GM21723 (cell line): ENCODE results near the gene SPHK1.

Source experiments
- ATAC-seq: cut with Tn5 transposase; IDR thresholded peaks from one replicate; pipeline ENCODE4 v1.9.1; 2021; ENCODE audit warnings: mild to moderate bottlenecking, moderate library complexity; ENCODE audit not compliant: unreplicated experiment

Gene SPHK1

DNA sequence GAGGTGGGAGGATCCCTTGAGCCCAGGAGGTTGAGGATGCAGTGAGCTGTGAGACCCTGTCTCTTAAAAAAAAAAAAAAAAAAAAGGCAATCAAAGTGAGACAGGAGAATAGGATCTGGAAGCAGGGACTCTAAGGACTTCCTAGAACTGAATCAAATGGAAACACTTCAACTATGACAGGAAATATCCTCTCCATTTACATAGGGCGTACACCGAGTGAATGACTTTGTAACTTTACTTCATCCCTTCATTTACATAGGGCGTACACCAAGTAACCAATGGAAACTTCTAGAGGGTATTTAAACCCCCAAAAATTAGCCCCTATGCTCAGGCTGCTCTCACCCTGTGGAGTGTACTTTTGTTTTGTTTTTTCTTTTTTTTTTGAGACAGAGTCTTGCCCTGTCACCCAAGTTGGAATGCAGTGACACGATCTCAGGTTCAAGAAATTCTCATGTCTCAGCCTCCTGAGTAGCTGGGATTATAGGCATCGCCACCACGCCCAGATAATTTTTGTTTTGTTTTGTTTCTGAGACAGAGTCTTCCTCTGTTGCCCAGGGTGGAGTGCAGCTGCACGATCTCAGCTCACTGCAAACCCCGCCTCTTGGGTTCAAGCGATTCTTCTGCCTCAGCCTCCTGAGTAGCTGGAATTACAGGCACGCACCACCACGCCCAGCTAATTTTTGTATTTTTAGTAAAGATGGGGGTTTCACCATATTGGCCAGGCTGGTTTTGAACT, 21.1 kb upstream of the SPHK1 start:
- ATAC-seq: no peak

DNA sequence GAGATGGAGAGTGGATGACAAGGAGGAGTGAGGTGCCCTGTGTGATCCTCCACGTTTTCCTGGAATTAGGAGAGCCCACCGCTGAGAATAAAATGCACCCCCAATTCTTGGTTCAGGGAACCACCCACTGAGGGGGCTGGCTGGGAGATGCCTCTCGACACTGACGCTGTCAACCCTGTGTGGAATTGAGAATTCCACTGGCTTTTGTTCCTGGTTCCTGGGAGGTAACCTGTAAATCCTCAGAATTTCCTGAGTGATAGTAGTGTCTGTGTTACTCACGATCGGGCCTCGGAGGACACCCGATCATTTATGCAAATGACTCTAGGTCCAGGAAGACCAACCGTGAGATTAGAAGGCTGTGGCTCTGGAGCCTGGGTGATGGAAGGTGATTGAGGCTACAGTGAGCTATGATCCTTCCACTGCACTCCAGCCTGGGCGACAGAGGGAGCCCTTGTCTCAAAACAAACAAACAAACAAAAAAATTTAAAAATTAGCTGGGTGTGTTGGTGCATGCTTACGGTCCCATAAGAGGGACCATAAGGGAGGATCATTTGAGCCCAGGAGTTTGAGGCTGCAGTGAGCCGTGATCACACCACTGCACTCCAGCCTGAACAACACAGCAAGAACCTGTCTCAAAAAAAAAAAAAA, 19.0 kb upstream of the SPHK1 start:
- ATAC-seq: no peak

DNA sequence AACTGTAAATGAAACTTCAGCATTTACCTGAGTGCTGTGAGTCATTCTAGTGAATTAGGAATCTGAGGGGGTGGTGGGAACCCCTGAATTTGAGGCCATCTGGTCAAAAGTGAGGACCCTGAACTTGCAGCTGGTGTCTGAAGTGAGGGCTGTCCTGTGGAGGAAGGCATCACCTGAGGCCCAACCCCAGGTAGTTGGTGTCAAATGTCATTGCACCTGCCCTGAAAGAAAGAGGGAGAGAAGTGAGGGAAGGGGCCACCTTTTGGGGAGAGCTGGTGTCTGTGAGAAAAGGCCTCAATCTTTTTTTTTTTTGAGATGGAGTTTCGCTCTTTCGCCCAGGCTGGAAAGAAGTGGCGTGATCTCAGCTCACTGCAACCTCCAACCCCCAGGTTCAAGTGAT, 18.2 kb upstream of the SPHK1 start:
- ATAC-seq: no peak

DNA sequence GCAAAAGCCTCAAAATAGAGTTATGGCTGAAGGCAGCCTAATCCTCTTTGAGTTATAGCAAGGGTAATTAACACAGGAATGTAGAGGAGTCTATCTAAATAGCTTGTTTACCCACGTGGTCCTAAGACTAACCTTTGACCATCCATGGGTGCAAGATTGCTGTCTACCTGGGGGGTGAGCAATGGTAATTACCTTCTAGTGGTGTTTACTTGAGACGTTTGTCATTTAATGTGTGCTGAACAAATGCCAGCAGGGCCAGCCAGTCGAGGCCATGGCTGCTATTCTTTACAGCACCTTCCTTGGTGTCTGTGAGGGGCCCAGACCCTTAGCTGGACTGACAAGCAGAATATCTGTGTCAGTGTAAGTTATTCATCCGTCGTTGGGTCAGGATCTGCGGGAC, 16.8 kb upstream of the SPHK1 start:
- no peak for ATAC-seq

DNA sequence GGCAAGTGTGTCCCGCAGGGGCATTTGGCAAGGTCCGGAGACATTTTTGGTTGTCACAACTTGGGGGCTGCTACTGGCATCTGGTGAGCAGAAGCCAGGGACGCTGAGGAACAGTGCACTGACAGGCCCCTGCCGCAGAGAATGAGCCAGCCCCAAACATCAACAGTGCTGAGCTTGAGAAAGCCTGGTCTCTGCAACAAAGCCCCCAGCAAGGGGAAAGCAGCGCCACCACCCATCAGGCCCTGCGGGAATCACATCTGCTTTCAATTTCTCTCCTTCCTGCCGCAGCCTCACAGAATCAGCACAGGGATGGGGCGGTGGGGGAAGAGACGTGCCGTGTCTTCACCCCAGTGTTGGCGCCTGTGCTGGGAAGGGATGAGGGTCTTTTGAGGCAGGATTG, 15.9 kb upstream of the SPHK1 start:
- ATAC-seq: no peak

DNA sequence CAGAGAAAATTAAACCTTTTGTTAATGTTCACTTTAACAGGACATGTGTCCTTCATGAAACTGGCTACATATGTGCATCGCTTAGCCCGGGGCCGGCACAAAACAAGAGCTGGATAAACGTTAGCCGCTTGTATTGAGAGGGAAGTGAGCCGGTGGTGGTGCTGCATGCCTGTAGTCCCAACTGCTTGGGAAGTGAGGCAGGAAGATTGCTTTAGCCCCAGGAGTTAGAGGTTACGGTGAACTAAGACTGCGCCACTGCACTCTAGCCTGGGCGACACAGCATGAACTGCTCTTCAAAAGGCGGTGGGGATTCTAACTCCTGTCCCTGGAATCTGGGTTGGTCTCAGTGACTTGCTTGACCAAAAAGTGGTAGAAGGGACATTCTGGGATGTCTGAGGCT, 15.0 kb upstream of the SPHK1 start:
- ATAC-seq: no peak

DNA sequence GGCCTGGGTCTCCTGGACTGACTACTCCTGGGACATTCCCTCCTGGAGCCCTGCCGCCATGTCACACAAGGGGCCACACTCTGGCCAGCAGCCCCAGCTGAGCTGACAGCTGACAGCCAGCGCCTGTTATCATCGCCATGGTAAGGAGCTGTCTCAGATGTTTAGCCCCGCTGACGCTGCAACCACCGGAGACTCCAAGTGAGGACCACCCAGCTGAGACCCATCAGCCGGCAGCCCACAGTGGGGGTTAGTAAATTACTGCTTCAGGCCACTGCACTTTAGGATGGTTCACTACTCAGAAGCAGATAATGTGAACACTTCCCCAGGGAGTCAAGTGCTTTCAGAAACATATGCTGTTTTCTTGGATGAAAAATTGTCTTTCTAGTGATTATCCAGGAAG, 14.6 kb upstream of the SPHK1 start:
- ATAC-seq: no peak

DNA sequence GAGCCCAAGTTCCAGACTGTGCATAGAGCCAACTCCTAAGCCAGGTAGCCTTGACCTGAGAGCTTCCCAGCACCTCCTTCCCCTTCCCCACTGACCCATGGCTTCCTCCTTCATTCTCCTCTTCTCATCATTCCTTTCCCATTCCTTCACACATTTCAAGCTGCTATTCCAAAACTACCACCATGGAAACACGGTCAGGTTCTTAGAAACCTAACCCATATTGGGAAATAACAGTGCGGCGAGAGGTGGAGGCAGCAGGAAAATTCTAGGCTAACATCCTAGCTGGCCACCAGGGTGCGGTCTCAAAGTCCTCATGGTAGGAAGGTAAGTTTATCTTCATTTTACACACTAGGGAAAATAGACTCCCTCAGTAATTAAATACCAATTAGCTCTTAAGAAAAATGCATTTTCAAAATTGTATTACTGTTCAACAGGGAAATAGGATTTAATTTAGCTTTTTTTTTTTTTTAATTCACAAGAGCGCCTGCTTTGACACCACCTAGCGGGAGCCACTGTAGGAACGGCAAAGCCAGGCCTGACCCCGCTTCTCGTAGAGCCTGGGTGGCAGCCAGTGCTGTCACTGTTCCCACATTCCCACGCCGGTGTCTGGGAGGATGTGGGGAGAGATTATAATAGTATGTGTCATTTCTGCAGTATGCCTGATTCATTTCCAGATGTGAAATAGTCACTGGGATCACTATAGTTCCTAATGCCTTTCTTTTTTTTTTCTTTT, 14.0 kb upstream of the SPHK1 start:
- no peak for ATAC-seq

DNA sequence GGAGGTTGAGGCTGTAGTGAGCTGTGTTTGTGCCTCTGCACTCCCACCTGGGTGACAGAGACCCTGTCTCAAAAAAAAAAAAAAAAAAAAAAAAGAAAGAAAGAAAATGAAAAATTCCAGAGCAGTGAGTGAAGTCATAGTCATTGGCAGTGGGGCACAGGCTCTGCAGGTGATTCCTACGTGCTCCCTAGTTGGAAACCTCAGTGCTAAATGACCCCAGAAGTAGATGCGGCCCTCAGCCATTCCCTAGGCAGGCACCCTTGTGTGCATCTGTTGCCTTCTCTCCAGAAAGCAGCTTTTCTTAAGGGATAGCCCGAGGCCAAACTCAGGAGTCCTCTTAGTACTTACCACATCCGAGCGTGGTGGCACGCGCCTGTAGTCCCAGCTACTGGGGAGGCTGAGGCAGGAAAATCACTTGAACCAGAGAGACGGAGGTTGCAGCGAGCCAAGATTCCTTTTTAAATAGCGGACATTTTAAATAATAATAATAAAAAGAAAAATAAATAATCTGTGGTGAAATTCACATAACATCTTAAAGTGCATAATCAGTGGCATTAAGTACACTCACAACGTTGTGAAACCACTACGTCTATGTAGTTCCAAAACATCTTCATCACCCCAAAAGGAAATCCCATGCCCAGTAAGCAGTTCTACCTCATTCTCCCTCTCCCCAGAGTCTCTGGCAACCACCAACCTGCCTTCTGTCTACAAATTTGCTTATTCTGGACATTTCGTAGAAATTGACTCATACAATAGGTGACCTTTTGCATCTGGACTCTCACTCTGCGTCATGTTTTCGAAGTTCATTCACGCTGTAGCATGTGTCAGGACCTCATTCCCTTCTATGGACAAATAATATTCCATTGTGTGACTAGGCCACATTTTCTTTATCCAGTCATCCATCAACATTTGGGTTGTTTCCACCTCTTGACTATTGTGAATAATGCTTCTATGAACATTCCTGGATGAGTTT, 12.5 kb upstream of the SPHK1 start:
- no peak for ATAC-seq

DNA sequence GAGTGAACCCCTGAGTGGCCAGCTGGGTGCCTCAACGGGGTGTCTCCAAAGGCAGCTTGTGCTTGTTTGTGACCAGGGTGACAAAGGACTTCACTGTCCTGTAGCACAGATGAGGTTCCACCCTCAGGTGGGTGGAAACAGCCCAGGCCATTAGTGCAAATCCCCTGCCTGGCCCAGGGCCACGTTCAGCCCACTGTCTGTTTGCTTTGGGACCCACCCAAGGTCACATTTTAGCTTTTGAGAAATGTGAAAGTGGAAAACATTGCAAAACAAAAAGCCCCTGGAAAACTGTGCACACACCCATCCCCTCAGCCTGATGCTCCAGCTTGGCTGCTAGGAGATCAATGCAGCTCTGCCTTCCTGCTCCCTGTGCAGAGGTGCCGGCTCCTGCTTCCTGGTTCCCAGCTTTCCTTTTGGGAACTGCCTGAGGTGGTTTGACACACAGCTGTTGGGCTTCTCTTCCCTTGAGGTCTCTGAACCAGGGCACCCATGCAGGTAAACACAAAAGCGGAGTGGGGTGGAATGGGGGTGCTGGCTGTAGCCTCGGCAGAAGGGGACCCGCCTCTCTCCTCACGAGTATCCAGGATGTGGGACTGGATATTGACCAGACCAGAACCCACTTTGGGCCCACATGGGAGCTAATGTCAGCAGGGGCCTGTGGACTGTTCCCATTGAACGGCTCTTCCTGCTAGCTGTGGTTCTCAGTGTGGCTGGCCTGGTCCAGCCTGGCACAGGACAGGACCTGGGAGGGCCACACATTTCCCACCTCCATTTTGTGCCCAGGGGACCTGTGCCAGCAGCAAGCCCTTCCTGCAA, 7.9 kb upstream of the SPHK1 start:
- ATAC-seq: no peak

DNA sequence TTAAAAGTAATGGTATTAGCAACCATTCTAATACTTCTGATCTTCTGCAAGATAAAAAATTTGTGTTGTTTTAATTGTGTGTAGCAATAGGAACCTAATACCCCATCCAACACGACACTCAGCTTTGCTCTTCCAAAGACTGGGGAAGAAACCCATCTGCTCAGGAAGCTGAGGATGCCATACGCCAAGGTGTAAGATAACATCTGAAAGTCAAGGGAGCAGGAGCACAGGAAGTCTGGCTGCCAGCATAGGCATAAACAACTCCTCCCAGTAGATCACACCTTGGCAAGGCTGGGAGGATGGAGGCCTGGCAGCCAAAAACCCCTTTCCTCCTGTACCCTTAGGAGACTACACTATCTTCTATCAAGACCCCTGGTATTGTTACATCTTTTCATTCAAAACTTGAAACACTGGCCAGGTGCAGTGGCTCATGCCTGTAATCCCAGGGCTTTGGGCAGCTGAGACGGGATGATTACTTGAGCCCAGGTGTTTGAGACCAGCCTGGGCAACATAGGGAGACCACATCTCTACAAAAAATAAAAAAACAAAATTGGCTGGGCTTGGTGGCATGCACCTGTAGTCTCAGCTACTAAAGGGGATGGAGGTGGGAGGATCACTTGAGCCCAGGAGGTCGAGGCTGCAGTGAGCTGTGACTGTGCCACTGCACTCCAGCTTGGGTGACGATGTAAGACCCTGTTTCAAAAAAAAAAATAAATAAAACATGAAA, 5.7 kb upstream of the SPHK1 start:
- ATAC-seq: no peak

DNA sequence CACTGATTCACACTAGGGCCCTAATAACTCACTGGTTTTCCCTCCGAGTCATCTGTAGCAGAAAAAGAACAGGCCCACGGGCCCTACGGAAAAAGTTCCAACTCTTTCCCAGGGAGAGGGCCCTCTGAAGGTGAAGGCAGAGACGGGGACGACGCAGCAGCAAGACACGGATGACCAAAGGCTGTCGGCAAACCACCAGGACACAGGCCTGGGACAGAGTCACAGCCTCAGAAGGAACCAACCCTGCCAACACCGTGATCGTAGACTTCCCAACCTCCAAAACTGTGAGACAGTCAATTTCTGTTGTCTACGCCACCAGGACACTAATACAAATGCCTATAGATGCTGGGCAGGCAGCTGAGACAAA, 5.2 kb upstream of the SPHK1 start:
- no peak for ATAC-seq

DNA sequence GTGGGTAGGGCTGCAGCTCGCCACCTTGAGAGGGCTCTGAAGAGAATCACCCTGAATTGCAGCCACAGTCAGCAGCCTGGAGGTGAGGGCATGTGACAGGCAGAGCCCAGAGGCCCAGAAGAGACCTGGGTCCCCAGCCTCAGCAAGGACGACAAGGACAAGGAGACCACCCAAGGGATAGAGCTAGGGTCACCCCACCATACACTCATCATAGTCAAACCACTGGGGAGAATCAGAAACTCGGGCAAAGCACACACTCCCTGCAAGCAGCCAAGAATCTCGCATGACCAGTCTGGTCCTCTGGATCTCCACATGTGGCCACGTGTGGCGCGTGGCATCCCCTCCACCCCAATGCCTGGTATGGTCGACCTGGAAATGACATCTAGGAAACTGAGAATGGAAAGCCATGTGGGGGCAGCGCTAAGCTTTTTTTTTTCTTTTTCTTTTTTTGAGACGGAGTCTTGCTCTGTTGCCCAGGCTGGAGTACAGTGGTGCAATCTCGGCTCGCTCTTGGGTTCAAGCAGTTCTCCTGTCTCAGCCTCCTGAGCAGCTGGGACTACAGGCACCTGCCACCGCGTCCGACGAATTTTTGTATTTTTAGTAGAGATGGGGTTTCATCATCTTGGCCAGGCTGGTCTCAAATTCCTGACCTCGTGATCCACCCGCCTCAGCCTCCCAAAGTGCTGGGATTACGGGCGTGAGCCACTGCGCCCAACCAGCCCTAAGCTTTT, 4.6 kb upstream of the SPHK1 start:
- ATAC-seq: no peak

DNA sequence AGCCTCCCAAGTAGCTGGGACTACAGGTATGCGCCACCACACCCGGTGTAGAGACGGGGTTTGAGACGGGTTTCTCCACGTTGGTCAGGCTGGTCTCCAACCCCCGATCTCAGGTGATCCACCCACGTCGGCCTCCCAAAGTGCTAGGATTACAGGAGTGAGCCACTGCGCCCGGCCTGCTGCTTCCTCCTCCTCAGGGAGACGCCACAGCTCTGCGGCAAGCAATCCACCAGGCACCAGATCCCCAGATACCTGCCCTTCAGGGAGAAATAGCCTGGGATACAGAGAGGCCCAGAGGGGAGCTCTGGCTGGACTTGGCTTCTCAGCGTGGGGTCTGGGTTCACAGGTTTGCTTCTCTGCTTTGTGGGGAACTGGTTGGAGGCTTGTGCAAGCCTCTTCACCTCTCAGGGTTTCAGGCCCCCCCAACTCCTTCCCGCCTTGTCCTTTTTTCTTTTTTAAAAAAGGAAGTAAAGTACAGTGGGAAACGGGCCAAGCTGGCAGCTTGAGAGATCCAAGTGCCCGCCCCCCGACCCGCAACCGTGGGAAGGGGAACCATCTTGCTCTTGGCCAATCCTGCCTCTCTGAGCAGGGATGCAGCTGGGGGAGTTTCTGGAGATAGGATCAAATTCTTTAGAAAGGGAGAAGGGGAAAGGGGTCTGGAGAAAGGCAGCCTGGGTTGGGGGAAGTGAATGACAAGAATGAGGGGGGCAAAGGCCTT, 2.6 kb upstream of the SPHK1 start:
- no peak for ATAC-seq

DNA sequence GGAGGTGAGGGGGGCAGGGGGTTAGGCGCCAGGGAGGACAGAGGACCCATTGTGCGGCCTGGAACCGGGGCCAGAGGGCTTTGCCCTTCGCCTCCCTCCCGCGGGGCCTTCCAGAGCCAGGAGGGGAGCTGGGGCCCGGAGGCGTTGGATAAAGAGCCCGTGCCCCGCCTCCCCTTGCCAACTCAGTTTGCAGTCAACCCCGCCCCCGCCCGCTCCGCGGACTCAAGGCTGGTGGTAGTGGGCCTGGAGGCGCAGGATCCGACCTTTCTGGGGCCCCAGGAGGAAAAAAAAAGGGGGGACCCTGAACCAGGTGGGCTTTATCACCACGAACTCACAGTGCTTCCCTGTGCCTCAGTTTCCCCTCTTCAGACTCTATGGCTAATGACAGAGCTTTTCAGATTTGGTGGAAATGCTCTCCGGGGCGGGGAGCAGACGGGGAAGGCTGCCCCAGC, 2.0 kb upstream of the SPHK1 start:
- no peak for ATAC-seq

DNA sequence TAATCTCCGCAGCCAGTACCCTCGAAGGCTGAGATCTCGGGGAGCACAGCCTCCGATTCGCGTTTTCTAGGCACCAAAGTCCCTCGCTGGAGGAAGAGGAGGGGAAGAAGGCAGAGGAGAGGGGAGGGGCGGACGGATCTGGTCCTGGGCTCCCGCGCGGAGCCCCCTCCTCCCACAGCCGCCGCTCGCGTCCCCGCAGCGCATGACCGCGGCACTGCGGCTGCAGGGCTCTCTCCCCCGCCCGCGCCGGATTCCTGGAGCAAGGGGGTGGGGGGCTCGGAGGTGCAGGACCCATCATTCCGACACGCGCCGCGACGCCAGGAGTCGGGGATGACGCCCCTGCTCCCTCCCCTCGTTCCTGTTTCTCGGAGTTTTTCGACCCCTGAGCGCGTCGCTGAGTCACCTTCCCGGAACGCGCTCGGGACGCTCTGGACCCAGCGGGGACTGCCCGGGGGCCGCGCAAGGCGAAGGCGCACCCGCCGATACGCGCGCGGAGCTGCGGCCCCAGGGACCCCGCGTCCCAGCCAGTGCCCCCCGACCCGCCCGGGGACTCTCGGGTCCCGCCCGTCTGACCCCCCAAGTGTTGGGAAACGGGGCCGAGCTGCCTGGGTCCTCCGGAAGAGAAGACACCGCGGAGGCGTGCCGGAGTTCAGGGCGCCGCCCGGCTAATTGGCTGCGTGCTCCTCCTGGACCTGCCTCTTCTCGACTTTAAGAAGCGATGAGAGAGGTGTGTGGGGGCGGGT, 1.4 kb upstream of the SPHK1 start:
- peak; percentile 46 for ATAC-seq

DNA sequence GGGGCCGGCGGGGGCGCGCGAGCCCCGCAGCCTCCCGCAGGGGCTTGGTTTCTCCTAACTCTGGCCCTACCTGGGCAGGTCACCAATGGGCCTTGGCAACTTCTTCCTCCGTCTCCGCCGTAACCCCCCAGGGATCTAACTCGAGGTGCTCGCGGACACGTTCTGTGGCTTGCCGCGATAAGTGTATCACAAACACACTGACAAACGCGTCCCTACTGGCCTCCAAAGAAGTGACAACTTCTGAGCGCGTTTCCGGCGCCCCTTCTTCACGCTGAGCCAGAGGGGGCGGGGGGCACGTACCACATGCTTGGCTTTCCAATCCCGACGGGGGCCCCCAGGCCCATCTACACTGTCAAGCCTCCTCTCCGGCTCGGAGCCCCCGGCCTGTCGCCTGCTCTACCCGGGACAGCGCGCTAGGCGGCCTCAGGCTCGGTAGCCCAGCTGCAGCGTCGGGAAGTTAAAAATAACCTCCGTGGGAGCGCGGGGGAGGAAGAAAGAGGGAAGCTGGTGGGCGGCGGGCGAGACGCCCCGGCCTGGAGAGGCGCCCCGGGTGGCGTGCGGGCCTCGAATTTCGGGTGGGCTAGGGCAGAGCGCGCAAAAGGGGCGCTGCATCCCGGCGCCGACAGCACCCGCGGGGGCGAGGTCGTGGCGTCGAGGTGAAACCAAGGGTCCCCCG, 725 bp upstream of the SPHK1 start:
- peak; percentile 22 for ATAC-seq
